ENCODE results near the gene CTNNA1. TPM values are rescaled to one million over a fixed set of nuclear protein-coding genes. Genes with fewer than 3 reads are reported as not detected.

The CTNNA1 gene
- polyA plus RNA-seq, 3 donors = 56.6 to 84.5 (median 66.2) TPM

DNA sequence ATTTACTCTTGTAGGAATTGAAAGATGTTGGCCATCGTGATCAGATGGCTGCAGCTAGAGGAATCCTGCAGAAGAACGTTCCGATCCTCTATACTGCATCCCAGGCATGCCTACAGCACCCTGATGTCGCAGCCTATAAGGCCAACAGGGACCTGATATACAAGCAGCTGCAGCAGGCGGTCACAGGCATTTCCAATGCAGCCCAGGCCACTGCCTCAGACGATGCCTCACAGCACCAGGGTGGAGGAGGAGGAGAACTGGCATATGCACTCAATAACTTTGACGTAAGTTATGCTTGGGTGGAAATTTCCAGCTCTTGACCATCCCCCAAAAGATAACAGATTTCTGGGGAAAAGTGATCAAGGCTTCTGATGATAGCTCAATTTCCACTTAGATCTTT is 71.3 kb downstream of the CTNNA1 start:
- peaks cover 0 to 3% (median 0%) of the 10 kb centered on the region in 3 donors for H3K27me3 Mint-ChIP-seq (ENCODE audit: low read depth in 3 of 3)
- DNase-seq = no peak
- intact Hi-C loops (cut with micrococcal nuclease) = no loop called here

GRCh38 chr5:138824924-138825863 is 72.0 kb downstream of the CTNNA1 start:
- no peaks in the 10 kb centered on the region for H3K9me3 ChIP-seq (replicated peaks in 1 of 2; ENCODE audit: control insufficient read depth in 1 of 2, insufficient read depth in 1 of 2, low read length in 2 of 2)
- DNase-seq = no peak
- H3K4me1 Mint-ChIP-seq = peaks cover 3% of the 10 kb centered on the region
- H2AFZ ChIP-seq (ENCODE audit: insufficient read depth, low read depth, low read length, poor library complexity, severe bottlenecking) = no peak overlapping the region
- H3K27ac ChIP-seq (ENCODE audit: low read depth in 1 of 2, low read length in 2 of 2) = peak overlapping the region in 1 of 2 donors; percentile 28
- peaks cover 0 to 3% (median 0%) of the 10 kb centered on the region in 3 donors for H3K27me3 Mint-ChIP-seq (ENCODE audit: low read depth in 3 of 3)
- peaks cover 0 to 2% (median 0%) of the 10 kb centered on the region in 7 donors for H3K9me3 Mint-ChIP-seq
- no CpG with 5 or more reads among the region's 5 CpGs for WGBS (ENCODE audit: insufficient coverage)
- H3K4me3 Mint-ChIP-seq = no peak overlapping the region
- no peaks in the 10 kb centered on the region for H3K79me2 ChIP-seq (ENCODE audit: insufficient read depth, low read length)
- intact Hi-C loops (cut with micrococcal nuclease) = no loop called here
- no peak overlapping the region for H3K4me3 ChIP-seq (replicated peaks in 1 of 3; ENCODE audit: low read depth in 2 of 3, low read length in 3 of 3)
- no peak overlapping the region for H3K4me2 ChIP-seq (replicated peaks; ENCODE audit: extremely low read depth, low read length, poor library complexity, severe bottlenecking)
- H3K27me3 ChIP-seq (ENCODE audit: control insufficient read depth in 2 of 2, insufficient read depth in 2 of 2, low read length in 2 of 2) = no peaks in the 10 kb centered on the region
- H3K4me1 ChIP-seq (ENCODE audit: control insufficient read depth in 1 of 2, insufficient read depth in 2 of 2, low read length in 2 of 2) = no peaks in the 10 kb centered on the region
- no peak overlapping the region for H3K27ac Mint-ChIP-seq
- H3K36me3 ChIP-seq (replicated peaks in 1 of 2; ENCODE audit: control insufficient read depth in 1 of 2, insufficient read depth in 2 of 2, low read length in 2 of 2) = peaks cover 36 to 80% of the 10 kb centered on the region in 2 donors
- TF ChIP-seq, protein P1, sequence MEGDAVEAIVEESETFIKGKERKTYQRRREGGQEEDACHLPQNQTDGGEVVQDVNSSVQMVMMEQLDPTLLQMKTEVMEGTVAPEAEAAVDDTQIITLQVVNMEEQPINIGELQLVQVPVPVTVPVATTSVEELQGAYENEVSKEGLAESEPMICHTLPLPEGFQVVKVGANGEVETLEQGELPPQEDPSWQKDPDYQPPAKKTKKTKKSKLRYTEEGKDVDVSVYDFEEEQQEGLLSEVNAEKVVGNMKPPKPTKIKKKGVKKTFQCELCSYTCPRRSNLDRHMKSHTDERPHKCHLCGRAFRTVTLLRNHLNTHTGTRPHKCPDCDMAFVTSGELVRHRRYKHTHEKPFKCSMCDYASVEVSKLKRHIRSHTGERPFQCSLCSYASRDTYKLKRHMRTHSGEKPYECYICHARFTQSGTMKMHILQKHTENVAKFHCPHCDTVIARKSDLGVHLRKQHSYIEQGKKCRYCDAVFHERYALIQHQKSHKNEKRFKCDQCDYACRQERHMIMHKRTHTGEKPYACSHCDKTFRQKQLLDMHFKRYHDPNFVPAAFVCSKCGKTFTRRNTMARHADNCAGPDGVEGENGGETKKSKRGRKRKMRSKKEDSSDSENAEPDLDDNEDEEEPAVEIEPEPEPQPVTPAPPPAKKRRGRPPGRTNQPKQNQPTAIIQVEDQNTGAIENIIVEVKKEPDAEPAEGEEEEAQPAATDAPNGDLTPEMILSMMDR (IDR thresholded peaks at IDR 0.05) = peak; percentile 79
- H3K9ac ChIP-seq (ENCODE audit: insufficient read depth, low read length, poor library complexity, severe bottlenecking) = no peak overlapping the region
- peaks cover 56 to 65% of the 10 kb centered on the region in 2 donors for H3K36me3 Mint-ChIP-seq
- peaks cover 45% of the 10 kb centered on the region for H4K20me1 ChIP-seq (ENCODE audit: insufficient read depth, low read length)

More for the DNA sequence above, 71.3 kb downstream of the CTNNA1 start:
- no peaks in the 10 kb centered on the region for H3K4me1 ChIP-seq (ENCODE audit: control insufficient read depth in 1 of 2, insufficient read depth in 2 of 2, low read length in 2 of 2)
- Mint-ChIP-seq H3K4me1 (peaks cover 3% of the 10 kb centered on the region), H3K27ac (peak overlapping the region in 1 of 7 donors; percentile 42), H3K4me3 (no peak overlapping the region), H3K36me3 (peaks cover 58 to 66% of the 10 kb centered on the region in 2 donors), H3K9me3 (peaks cover 0 to 2% (median 0%) of the 10 kb centered on the region in 7 donors)
- TF ChIP-seq, protein P1 (IDR thresholded peaks at IDR 0.05) = no peak
- no peaks in the 10 kb centered on the region for H3K9me3 ChIP-seq (replicated peaks in 1 of 2; ENCODE audit: control insufficient read depth in 1 of 2, insufficient read depth in 1 of 2, low read length in 2 of 2)
- no peak overlapping the region for H3K4me2 ChIP-seq (replicated peaks; ENCODE audit: extremely low read depth, low read length, poor library complexity, severe bottlenecking)
- H3K79me2 ChIP-seq (ENCODE audit: insufficient read depth, low read length) = no peaks in the 10 kb centered on the region
- peaks cover 47% of the 10 kb centered on the region for H4K20me1 ChIP-seq (ENCODE audit: insufficient read depth, low read length)
- H3K27ac ChIP-seq (ENCODE audit: low read depth in 1 of 2, low read length in 2 of 2) = no peak overlapping the region
- no peak overlapping the region for H3K4me3 ChIP-seq (replicated peaks in 1 of 3; ENCODE audit: low read depth in 2 of 3, low read length in 3 of 3)
- WGBS (ENCODE audit: insufficient coverage) = 98% methylated on average over 5 of the region's 7 CpGs
- H2AFZ ChIP-seq (ENCODE audit: insufficient read depth, low read depth, low read length, poor library complexity, severe bottlenecking) = no peak overlapping the region
- H3K9ac ChIP-seq (ENCODE audit: insufficient read depth, low read length, poor library complexity, severe bottlenecking) = no peak overlapping the region
- H3K27me3 ChIP-seq (ENCODE audit: control insufficient read depth in 2 of 2, insufficient read depth in 2 of 2, low read length in 2 of 2) = no peaks in the 10 kb centered on the region
- H3K36me3 ChIP-seq (replicated peaks in 1 of 2; ENCODE audit: control insufficient read depth in 1 of 2, insufficient read depth in 2 of 2, low read length in 2 of 2) = peaks cover 39 to 82% of the 10 kb centered on the region in 2 donors

Data from CD14-positive monocyte (primary cell).